WI38 (cell line): Measurements from ENCODE around the gene PLEKHG4B.

Experiments
- H3K4me3 ChIP-seq: 2 replicates; pipeline ENCODE4 v1.5.1; 2011; ENCODE audit warnings: low read depth, mild to moderate bottlenecking, control low read depth, low read length
- CTCF ChIP-seq: IDR thresholded peaks from 2 replicates; pipeline ENCODE4 v1.5.1; 2012; ENCODE audit warnings: low read depth, mild to moderate bottlenecking, control low read depth, low read length

The PLEKHG4B gene

GRCh38 chr5:141761-142160 is 49.8 kb downstream of the PLEKHG4B start:
- TF ChIP-seq CTCF, result no peak
- H3K4me3 ChIP-seq, result no peak overlapping the region

GRCh38 chr5:142246-142810 is 50.4 kb downstream of the PLEKHG4B start:
- H3K4me3 ChIP-seq, result no peak overlapping the region
- no peak for TF ChIP-seq CTCF

GRCh38 chr5:143041-143440 is 51.1 kb downstream of the PLEKHG4B start:
- no peak for TF ChIP-seq CTCF
- no peak overlapping the region for H3K4me3 ChIP-seq

GRCh38 chr5:144941-145340 is 53.0 kb downstream of the PLEKHG4B start:
- no peak overlapping the region for H3K4me3 ChIP-seq
- no peak for TF ChIP-seq CTCF

- no peak overlapping the region for H3K4me3 ChIP-seq
- no peak for TF ChIP-seq CTCF
Observed at GRCh38 chr5:145585-146323, 53.8 kb downstream of the PLEKHG4B start.

- TF ChIP-seq CTCF, result no peak
- H3K4me3 ChIP-seq, result no peak overlapping the region
Observed at GRCh38 chr5:147751-148150, 55.8 kb downstream of the PLEKHG4B start.

GRCh38 chr5:149745-150485 is 57.9 kb downstream of the PLEKHG4B start:
- H3K4me3 ChIP-seq, result no peak overlapping the region
- TF ChIP-seq CTCF, result no peak
